K562 (cell line): ENCODE measurements around the gene PEX13.

Source experiments
- BRCA1 ChIP-seq, 2 experiments: fragments of 450-650 bp in 1 of 2; sonication (generic) in 1 of 2; formaldehyde crosslinking in 1 of 2; IDR thresholded peaks; 2 replicates each; pipeline versions ENCODE4 v1.5.0 to v1.6.1; 2017 to 2020; ENCODE audit warnings: mild to moderate bottlenecking in 1 of 2, missing genetic modification reagents in 1 of 2
- NCOA4 ChIP-seq: fragments of 450-650 bp; IDR thresholded peaks from 2 replicates; pipeline ENCODE4 v1.6.1; 2018; ENCODE audit warnings: mild to moderate bottlenecking; ENCODE audit not compliant: partially characterized antibody
- ZNF197 ChIP-seq: fragments of 200-800 bp; sonication (Bioruptor generic); IDR thresholded peaks from 2 replicates; pipeline ENCODE4 v1.6.1; 2016; ENCODE audit warnings: low read depth, missing genetic modification characterization, missing compliant biosample characterization

DNA sequence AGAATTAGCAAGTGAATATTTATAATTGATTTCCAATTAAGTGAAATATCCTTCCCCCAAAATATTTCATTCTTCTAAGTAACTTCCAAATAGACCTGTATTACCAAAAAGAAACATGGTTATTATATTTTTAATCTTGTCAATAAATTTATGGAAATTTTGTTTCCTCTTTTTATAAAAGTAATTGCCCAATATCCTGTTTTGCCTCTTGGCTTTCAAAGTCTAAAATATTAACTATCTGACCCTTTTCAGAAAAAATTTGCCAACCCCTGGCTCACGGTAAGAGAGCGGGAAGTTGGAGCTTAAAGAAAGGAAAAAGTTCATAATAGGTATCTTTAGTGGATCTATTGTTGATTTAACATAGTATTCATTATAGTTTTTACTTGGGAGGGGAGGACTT lies 27.7 kb downstream of the PEX13 start:
- TF ChIP-seq ZNF197 (CRISPR knock-in tag) (no peak), BRCA1 (IDR thresholded peaks at IDR 0.05) (no peak), BRCA1 (CRISPR knock-in tag; IDR thresholded peaks at IDR 0.05) (no peak), NCOA4 (no peak)
